NCI-H1105 (cell line): ENCODE measurements around the gene HNRNPUL1.
A peak's percentile ranks its signal among the peaks of the same experiment; 100 is the strongest.

Source experiments
- DNase-seq: peaks from one replicate; lab custom pipeline; 2025; lab: John Stamatoyannopoulos, UW

HNRNPUL1 gene

DNA sequence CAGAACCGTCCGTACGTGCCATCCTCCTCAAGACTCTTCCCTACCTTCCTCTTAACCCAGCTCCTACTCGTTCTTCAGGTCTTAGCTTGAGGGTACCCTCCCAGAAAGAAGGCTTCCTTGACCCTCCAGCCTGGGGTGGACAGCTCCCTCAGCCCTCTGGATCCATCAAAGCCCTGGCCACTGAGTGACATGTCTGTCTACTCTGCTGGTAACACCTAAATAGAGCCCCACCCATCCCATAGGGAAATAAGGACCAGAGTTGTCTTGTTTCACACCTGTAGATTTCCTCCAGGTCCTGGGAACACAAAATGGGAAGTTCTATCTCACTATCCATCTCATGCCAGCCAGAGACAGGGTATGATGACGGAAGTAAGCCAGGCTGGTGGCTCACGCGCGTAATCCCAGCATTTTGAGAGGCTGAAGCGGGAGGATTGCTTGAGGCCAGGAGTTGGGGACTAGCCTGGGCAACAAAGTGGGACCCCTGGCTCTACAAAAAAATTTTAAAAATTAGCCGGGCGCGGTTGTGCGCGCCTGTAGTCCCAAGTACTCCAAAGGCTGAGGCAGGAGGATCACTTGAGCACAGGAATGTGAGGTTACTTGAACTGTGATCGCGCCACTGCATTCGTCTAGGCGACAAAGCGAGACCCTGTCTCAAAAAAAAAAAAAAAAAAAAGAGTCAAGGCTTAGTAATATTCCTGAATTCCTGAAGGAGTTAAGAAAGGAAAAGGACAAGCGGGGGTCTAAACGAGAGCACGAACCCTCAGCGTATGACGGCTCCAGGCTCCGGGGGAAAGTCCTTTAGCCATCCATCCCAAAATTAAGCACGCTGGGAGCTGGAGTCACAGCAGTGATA lies 45.2 kb downstream of the HNRNPUL1 start:
- DNase-seq: no peak

DNA sequence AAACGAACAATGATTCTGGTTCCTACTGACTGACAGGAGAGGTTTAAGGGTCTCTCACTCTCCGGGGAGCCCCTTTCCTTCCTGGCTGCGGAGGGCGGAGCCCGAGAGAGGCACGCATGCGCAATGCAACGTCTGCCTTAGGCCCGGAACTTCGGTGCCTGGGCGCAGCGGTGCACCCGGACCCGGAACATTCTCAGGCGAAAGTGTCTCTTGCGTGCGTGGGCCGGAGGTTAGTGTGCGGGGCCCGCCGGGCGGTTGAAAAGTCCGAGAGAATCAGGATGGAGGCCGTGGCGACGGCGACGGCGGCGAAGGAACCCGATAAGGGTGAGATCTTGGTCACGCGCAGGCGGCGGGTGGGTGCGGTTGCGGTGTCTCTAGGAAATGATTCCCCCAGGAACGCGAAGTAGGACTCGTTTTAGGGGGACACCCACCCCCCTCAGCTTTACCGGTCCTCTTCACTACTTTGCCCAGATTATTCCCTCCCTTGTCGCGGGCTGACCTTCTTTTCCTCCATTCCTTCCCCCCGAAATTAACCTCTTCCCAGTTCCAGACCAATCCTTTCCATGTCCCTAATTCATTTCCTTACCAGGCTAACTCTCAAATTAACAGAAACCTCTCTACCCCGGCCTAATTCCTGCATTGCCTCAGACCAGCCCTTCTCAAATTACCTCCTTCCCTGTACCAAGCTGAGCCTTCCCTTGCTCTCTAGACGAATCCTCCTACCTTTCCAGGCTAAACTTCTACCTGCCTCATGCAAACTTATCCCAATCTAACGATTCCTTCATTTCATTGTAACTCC lies 46.1 kb downstream of the HNRNPUL1 start, which contains the start of gene CCDC97:
Gene CCDC97, plus strand, starts transcription at position 140 of the 799 bp plus-strand sequence. Its CDS starts 139 bp downstream, at position 279.
- peak; percentile 66 for DNase-seq

DNA sequence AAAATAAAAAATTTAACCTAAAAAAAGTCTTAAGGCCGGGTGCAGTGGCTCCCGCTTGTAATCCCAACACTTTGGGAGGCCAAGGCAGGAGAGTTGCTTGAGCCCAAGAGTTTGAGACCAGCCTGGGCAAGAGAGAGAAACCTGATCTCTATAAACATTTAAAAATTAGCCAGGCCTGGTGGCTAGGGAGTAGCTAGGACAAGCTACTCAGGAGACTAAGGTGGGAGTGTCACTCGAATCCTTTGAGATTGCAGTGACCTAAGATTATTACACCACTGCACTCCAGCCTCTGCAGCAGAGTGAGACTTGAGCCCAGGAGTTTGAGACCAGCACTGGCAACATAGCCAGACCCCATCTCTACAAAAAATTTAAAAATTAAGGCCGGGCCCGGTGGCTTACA lies 46.9 kb downstream of the HNRNPUL1 start:
- no peak for DNase-seq

DNA sequence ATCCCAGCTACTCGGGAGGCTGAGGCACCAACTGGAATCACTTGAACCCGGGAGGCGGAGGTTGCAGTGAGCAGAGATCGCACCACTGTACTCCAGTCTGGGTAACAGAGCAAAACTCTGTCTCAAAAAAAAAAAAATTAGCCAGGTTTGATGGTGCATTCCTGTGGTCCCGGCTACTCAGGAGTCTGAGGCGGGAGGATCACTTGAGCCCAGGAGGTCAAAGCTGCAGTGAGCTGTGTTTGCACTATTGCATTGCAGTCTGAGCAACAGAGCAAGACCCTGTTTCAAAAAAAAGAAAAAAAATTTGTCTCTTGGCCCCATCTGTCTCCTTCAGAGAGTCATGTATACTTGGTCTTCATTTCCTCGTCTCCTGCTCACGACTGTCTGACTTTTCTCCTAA lies 47.4 kb downstream of the HNRNPUL1 start:
- DNase-seq: no peak

- no peak for DNase-seq
Measured at GRCh38 chr19:41316306-41316920, 52.2 kb downstream of the HNRNPUL1 start.

GRCh38 chr19:41318696-41319499 lies 54.7 kb downstream of the HNRNPUL1 start:
- DNase-seq: no peak

DNA sequence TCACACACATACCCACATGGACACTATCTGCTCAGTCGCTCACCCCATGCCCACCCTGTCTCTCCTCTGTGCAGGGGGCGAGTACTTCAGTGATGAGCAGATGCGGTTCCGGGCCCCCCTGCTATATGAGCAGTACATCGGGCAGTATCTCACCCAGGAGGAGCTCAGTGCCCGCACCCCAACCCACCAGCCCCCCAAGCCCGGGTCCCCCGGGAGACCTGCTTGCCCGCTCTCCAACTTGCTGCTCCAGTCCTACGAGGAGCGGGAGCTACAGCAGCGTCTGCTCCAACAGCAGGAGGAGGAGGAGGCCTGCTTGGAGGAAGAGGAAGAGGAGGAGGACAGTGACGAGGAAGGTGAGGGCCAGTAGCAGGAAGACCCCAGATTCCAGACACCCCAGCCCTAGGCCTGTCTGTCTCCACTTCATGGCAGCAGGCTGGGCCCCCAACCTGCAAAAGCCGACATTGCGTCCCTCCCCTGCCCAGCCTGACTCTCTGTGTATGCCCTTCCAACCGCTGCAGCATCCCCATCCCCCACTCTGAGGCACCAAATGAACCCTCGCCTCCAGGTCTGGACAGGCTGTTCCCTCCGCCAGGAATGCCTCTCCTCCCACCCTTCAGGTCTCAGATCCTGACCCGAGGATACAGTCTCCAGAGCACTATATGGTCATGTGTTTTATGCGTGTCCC lies 55.5 kb downstream of the HNRNPUL1 start:
- no peak for DNase-seq

DNA sequence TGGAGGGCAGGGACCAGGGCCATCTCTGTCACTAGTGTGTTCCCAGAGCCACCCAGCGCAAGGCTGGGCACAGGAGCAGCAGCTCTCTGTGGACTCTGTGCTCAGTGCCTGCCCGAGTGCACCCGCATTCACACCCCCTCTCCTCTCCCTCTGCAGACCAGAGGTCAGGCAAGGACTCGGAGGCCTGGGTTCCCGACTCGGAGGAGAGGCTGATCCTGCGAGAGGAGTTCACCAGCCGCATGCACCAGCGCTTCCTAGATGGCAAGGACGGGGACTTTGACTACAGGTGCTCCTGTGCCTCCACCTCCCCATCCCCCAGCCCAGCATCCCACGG lies 56.0 kb downstream of the HNRNPUL1 start:
- DNase-seq: no peak

- no peak for DNase-seq
Measured at GRCh38 chr19:41320568-41320967, 56.4 kb downstream of the HNRNPUL1 start.

DNA sequence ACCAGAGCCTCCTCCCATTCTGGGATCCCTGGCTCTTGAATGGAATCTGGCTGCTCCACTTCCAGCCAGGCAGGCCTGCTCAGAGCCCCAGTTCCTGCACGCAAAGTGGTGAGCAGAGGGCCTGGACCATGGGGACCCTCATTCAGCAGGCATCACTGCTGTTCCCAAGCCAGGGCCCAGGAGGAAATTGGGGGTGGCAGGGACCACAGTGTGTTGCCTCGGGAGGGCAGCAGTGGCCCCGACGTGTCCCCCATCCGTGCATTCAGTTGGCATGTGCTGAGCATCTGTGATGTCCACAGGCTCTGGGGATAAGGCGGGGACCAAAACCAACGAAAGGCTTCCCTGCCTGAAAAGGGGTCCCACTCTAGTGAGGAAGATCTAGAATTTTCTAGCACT lies 57.0 kb downstream of the HNRNPUL1 start:
- no peak for DNase-seq

GRCh38 chr19:41321600-41322270 lies 57.6 kb downstream of the HNRNPUL1 start:
- no peak for DNase-seq

DNA sequence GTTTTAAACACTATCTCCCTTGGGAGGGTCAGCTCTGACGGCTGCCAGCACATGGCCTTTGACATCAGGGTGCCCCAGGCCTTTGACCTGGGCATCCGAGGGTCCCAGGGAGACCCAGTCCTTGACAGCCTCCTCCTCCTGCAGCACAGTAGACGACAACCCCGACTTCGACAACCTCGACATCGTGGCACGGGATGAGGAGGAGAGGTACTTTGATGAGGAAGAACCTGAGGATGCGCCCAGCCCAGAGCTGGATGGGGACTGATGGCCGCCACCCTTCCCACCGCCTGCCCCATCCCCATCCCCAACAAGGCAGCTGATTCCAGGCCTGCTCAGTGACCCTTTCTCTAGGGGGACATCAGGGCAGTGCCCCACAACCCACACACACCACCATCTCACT lies 58.3 kb downstream of the HNRNPUL1 start:
- DNase-seq: no peak

- no peak for DNase-seq
Measured at GRCh38 chr19:41323023-41323422, 58.9 kb downstream of the HNRNPUL1 start.

DNA sequence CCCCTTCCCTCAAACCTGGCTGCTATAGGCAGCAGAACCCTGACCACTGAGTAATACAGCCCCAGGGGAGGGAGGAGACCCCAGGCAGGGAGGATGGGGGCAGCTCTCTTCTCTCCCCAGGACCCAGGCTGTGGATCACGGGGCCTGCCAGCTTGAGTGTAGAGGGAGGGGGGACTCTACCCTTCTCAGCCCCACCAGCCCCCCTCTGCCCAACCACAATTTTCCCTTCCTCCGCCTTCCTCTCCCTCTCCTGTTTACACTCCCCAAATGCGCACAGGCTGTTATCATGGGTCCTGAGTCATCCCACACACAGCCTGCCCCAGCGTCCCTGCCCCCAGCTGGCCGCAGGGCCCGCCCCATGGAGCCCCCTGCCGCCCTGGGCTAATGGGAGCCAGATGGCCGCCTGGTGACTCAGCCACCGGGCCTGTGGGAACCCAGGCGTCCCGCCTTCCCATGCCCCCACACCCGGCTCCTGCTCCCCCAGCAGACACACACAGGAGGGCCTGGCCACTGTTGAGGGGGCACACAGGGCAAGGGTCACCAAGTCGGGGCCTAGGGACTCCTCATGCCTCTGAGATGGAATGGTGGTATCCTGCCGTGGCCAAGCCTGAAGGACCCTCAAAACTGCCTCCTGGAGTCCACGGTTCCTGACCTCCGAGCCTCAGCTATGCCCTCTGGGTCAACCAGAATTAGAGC lies 59.4 kb downstream of the HNRNPUL1 start:
- no peak for DNase-seq

- no peak for DNase-seq
Measured at GRCh38 chr19:41324231-41324702, 60.1 kb downstream of the HNRNPUL1 start.

GRCh38 chr19:41324921-41325639 lies 60.9 kb downstream of the HNRNPUL1 start:
- DNase-seq: no peak

DNA sequence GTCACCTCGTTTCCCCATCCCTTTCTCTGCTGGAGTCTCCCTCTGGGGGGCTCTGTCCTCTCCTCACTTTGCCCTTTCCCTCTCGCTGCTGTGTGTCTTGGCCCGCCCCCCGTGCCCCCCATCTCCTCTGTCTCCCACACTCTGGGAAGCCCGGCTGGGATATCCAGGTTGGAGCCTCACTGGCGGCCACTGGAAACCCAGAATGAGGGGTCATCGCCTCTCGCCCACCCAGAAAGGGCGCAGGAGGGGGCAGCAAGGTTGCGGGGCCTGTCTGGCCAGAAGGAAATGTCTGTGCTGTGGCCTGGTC lies 61.4 kb downstream of the HNRNPUL1 start:
- no peak for DNase-seq

DNA sequence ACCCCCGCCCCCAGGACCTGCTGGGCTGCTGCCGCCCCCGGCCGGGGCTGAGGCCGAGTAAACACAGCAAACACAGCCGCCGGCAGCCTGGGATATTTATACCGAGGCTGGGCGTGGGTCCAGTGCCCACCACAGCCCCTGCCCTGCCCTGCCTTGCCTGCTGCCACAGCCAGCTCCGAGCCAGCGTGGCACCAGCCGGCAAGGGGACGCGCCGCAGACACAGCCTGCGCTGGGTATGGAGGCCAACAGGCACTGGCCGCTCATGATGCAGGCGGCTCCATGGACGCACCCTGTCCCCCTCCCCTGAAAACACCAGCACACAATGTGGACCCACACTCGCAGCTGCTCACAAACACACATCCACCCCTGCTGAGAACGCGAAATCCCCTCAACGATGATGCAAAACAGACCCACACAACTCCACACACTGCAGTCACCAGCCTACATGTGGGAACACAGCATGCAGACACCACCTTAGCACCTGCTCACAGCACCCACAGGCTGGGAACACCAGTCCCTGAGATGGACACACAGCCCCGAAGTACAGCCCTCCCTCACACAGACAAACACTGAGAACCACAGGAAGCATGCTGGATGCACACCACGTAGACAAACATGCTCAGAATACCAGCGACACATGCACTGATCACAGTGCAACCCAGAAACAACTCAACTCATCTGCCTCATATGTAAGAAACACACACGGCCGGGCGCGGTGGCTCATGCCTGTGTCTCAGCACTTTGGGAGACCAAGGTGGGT lies 62.0 kb downstream of the HNRNPUL1 start:
- no peak for DNase-seq

- DNase-seq: no peak
Measured at GRCh38 chr19:41327076-41327575, 63.0 kb downstream of the HNRNPUL1 start.
